Ishikawa (cell line): ENCODE results near the gene TUSC7.

Experiments
- CEBPB ChIP-seq: IDR thresholded peaks from 2 replicates; pipeline ENCODE4 v1.6.1; 2012
- CREB1 ChIP-seq: IDR thresholded peaks from 2 replicates; pipeline ENCODE4 v1.6.1; 2012; ENCODE audit warnings: low read depth
- EGR1 ChIP-seq: IDR thresholded peaks from 2 replicates; pipeline ENCODE4 v1.6.1; 2012
- EP300 ChIP-seq: IDR thresholded peaks from 2 replicates; pipeline ENCODE4 v1.6.1; 2012; ENCODE audit warnings: borderline replicate concordance
- FOXM1 ChIP-seq: IDR thresholded peaks from 2 replicates; pipeline ENCODE4 v1.6.1; 2012; ENCODE audit warnings: low read depth, borderline replicate concordance
- MAX ChIP-seq: IDR thresholded peaks from 2 replicates; pipeline ENCODE4 v1.6.1; 2012
- NFIC ChIP-seq: IDR thresholded peaks from 2 replicates; pipeline ENCODE4 v1.6.1; 2012
- RAD21 ChIP-seq: IDR thresholded peaks from 2 replicates; pipeline ENCODE4 v1.6.1; 2012; ENCODE audit warnings: low read depth
- TAF1 ChIP-seq: IDR thresholded peaks from 2 replicates; pipeline ENCODE4 v1.6.1; 2012; ENCODE audit warnings: low read depth, mild to moderate bottlenecking
- TCF12 ChIP-seq: IDR thresholded peaks from 2 replicates; pipeline ENCODE4 v1.6.1; 2012; ENCODE audit warnings: low read depth
- TEAD4 ChIP-seq: IDR thresholded peaks from 2 replicates; pipeline ENCODE4 v1.6.1; 2012
- USF1 ChIP-seq: IDR thresholded peaks from 2 replicates; pipeline ENCODE4 v1.6.1; 2012
- YY1 ChIP-seq: IDR thresholded peaks from 2 replicates; pipeline ENCODE4 v1.6.1; 2012; ENCODE audit warnings: low read depth
- ZBTB7A ChIP-seq: IDR thresholded peaks from 2 replicates; pipeline ENCODE4 v1.6.1; 2012; ENCODE audit warnings: low read depth
- TF ChIP-seq, protein P1 (sequence below): IDR thresholded peaks from 2 replicates; pipeline ENCODE4 v1.6.1; 2012; ENCODE audit warnings: low read depth, mild to moderate bottlenecking

TUSC7 gene

DNA sequence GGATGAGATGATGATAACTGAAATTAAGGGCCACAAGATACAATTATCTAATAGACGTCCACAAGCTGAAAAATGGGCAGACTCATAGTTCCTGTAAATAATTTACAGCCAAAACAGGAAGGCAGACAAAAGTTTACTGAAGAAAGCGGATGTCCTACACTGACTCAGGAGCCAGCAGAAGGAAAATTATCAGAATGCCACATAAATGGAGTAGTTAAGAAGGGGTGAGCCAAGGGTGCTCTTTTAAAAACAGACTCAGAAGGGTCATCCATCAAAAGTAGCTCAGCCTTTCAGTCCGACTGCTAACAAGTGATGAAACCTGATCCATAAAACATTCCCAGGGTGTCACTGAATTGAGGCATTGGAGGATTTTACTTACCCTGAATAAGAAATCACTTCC is 39.8 kb downstream of the TUSC7 start:
- TF ChIP-seq FOXM1 (no peak), MAX (no peak), TEAD4 (no peak), TAF1 (no peak), ZBTB7A (no peak), CREB1 (no peak), TCF12 (no peak), NFIC (no peak), YY1 (no peak), EP300 (no peak), RAD21 (no peak), USF1 (no peak), CEBPB (no peak), EGR1 (no peak)
- TF ChIP-seq, protein P1, sequence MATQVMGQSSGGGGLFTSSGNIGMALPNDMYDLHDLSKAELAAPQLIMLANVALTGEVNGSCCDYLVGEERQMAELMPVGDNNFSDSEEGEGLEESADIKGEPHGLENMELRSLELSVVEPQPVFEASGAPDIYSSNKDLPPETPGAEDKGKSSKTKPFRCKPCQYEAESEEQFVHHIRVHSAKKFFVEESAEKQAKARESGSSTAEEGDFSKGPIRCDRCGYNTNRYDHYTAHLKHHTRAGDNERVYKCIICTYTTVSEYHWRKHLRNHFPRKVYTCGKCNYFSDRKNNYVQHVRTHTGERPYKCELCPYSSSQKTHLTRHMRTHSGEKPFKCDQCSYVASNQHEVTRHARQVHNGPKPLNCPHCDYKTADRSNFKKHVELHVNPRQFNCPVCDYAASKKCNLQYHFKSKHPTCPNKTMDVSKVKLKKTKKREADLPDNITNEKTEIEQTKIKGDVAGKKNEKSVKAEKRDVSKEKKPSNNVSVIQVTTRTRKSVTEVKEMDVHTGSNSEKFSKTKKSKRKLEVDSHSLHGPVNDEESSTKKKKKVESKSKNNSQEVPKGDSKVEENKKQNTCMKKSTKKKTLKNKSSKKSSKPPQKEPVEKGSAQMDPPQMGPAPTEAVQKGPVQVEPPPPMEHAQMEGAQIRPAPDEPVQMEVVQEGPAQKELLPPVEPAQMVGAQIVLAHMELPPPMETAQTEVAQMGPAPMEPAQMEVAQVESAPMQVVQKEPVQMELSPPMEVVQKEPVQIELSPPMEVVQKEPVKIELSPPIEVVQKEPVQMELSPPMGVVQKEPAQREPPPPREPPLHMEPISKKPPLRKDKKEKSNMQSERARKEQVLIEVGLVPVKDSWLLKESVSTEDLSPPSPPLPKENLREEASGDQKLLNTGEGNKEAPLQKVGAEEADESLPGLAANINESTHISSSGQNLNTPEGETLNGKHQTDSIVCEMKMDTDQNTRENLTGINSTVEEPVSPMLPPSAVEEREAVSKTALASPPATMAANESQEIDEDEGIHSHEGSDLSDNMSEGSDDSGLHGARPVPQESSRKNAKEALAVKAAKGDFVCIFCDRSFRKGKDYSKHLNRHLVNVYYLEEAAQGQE, result no peak

- TF ChIP-seq YY1 (no peak), FOXM1 (no peak), USF1 (no peak), ZBTB7A (no peak), EGR1 (no peak)
Observed at GRCh38 chr3:116757315-116757714, 47.7 kb downstream of the TUSC7 start.

DNA sequence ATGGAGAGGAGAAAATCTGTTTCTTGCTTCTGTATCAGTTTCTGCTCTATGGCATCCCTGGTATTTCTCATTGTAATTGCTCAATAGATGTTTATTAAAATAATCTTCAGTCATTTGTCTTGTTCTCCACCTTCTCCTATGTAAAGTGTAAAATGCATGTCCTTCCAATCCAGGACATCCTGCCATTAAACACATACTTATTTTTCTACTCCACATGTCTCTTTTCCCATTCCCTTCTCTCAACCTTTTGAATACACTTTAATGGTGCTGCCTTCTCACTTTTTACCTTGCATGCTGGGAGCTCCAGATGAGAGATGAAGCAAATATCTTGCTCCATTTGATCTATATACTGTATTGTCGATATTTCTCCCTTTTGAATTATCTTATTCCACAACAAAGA is 49.7 kb downstream of the TUSC7 start:
- TF ChIP-seq NFIC, result no peak
- TF ChIP-seq TCF12, result no peak
- TF ChIP-seq, protein P1, result no peak
- no peak for TF ChIP-seq ZBTB7A
- TF ChIP-seq TAF1, result no peak
- TF ChIP-seq YY1, result no peak
- no peak for TF ChIP-seq EGR1
- no peak for TF ChIP-seq CEBPB
- no peak for TF ChIP-seq CREB1
- no peak for TF ChIP-seq EP300
- no peak for TF ChIP-seq FOXM1
- no peak for TF ChIP-seq RAD21
- TF ChIP-seq MAX, result no peak
- TF ChIP-seq USF1, result no peak
- TF ChIP-seq TEAD4, result no peak
